TTC549 (cell line): ENCODE results near the gene ATP9B.
"Not testable (repeated sequence)": the region's sequence is repeated elsewhere in the genome, so short reads cannot be mapped to it uniquely, and the experiment has no call there.

Experiments
- FAIRE-seq: peaks from 2 replicates; lab custom pipeline; 2012; peaks lifted over from hg19 to GRCh38; lab: Jason Lieb, UNC

Gene ATP9B

GRCh38 chr18:79245517-79246001 is 176.4 kb downstream of the ATP9B start:
- FAIRE-seq: no peak

- FAIRE-seq: no peak
These were observed 177.3 kb downstream of the ATP9B start for GRCh38 chr18:79246309-79247108.

GRCh38 chr18:79248495-79249060 is 179.4 kb downstream of the ATP9B start:
- FAIRE-seq: no peak

- no peak for FAIRE-seq
These were observed 181.2 kb downstream of the ATP9B start for GRCh38 chr18:79250301-79250981.

- no peak for FAIRE-seq
These were observed 181.8 kb downstream of the ATP9B start for GRCh38 chr18:79251021-79251420.

- FAIRE-seq: no peak
These were observed 183.9 kb downstream of the ATP9B start for GRCh38 chr18:79252904-79253633.

- no peak for FAIRE-seq
These were observed 188.3 kb downstream of the ATP9B start for GRCh38 chr18:79257480-79257879.

- no peak for FAIRE-seq
These were observed 189.3 kb downstream of the ATP9B start for GRCh38 chr18:79258447-79258846.

GRCh38 chr18:79259218-79259617 is 190.0 kb downstream of the ATP9B start:
- FAIRE-seq: no peak

- FAIRE-seq: no peak
These were observed 190.8 kb downstream of the ATP9B start for GRCh38 chr18:79260023-79260422.

- no peak for FAIRE-seq
These were observed 191.3 kb downstream of the ATP9B start for GRCh38 chr18:79260510-79260909.

GRCh38 chr18:79265068-79265467 is 195.9 kb downstream of the ATP9B start:
- FAIRE-seq: not testable (repeated sequence)

- not testable (repeated sequence) for FAIRE-seq
These were observed 202.6 kb downstream of the ATP9B start for GRCh38 chr18:79271812-79272211.

- FAIRE-seq: no peak
These were observed 203.7 kb downstream of the ATP9B start for GRCh38 chr18:79272916-79273315.

- FAIRE-seq: no peak
These were observed 205.6 kb downstream of the ATP9B start for GRCh38 chr18:79274823-79275222.

- no peak for FAIRE-seq
These were observed 206.3 kb downstream of the ATP9B start for GRCh38 chr18:79275461-79275860.

- no peak for FAIRE-seq
These were observed 206.8 kb downstream of the ATP9B start for GRCh38 chr18:79275992-79276391.

- no peak for FAIRE-seq
These were observed 209.7 kb downstream of the ATP9B start for GRCh38 chr18:79278896-79279295.

- FAIRE-seq: no peak
These were observed 214.1 kb downstream of the ATP9B start for GRCh38 chr18:79283131-79283810.

- no peak for FAIRE-seq
These were observed 214.7 kb downstream of the ATP9B start for GRCh38 chr18:79283929-79284328.

GRCh38 chr18:79285191-79285590 is 216.0 kb downstream of the ATP9B start:
- not testable (repeated sequence) for FAIRE-seq

- not testable (repeated sequence) for FAIRE-seq
These were observed 221.2 kb downstream of the ATP9B start for GRCh38 chr18:79290409-79290808.
